HepG2 (cell line): Measurements from ENCODE around the gene NTN4. TPM values are rescaled to one million over a fixed set of nuclear protein-coding genes. Genes with fewer than 3 reads are reported as not detected.

Experiments used
- ARID3A ChIP-seq: IDR thresholded peaks from 2 replicates; pipeline ENCODE4 v1.6.1; 2012; ENCODE audit warnings: low read depth, low read length, improper control_type of control experiment
- MLX ChIP-seq: IDR thresholded peaks from 2 replicates; pipeline ENCODE4 v1.6.1; 2016
- NFE2L2 ChIP-seq: fragments of 150-350 bp; IDR thresholded peaks from 2 replicates; pipeline ENCODE4 v1.6.1; 2014; ENCODE audit warnings: low read length
- SAP130 ChIP-seq: IDR thresholded peaks from 2 replicates; pipeline ENCODE4 v1.6.1; 2016; ENCODE audit warnings: low read depth
- TBX2 ChIP-seq: sonication (generic); formaldehyde crosslinking; IDR thresholded peaks from 2 replicates; pipeline ENCODE4 v1.5.0; 2020; ENCODE audit warnings: missing genetic modification reagents, mild to moderate bottlenecking, borderline replicate concordance
- ZBTB26 ChIP-seq: IDR thresholded peaks from 2 replicates; pipeline ENCODE4 v1.6.1; 2016; ENCODE audit warnings: missing compliant biosample characterization, missing genetic modification reagents, borderline replicate concordance
- ZNF263 ChIP-seq: sonication (generic); formaldehyde crosslinking; IDR thresholded peaks from 2 replicates; pipeline ENCODE4 v1.4.0; 2020; ENCODE audit warnings: missing genetic modification reagents
- ZNF460 ChIP-seq: sonication (generic); formaldehyde crosslinking; IDR thresholded peaks from 2 replicates; pipeline ENCODE4 v1.5.1; 2020; ENCODE audit warnings: missing genetic modification reagents, mild to moderate bottlenecking, borderline replicate concordance
- ZNF576 ChIP-seq: sonication (generic); formaldehyde crosslinking; IDR thresholded peaks from 2 replicates; pipeline ENCODE4 v1.4.0; 2020; ENCODE audit warnings: mild to moderate bottlenecking, missing genetic modification reagents
- ZXDC ChIP-seq: sonication (generic); formaldehyde crosslinking; IDR thresholded peaks from 2 replicates; pipeline ENCODE4 v1.5.0; 2020; ENCODE audit warnings: mild to moderate bottlenecking, missing genetic modification reagents
- polyA plus RNA-seq, 8 experiments: library from polyadenylated mRNA; depleted of rRNA in 3 of 8; stranded (reverse) in 7 of 8; unstranded in 1 of 8; fragments of >200 nt; fragmentation: Illumina TruSeq in 4 of 8; extraction: Trizol in 4 of 8; gene quantifications; 2 replicates each; pipeline versions ENCODE4 v1.2.1 to v1.2.3, GENCODE V29; 2011 to 2016; ENCODE audit warnings: low read depth in 4 of 8, missing spikeins in 1 of 8, mixed read lengths in 1 of 8; ENCODE audit not compliant: insufficient read depth in 1 of 8
- total RNA-seq, 5 experiments: library from RNA; depleted of rRNA; stranded (reverse); fragments of >200 nt; fragmentation: Illumina TruSeq; extraction: Trizol; gene quantifications; 2 replicates each; pipeline ENCODE4 v1.2.3, GENCODE V29; 2016; ENCODE audit warnings: low read depth in 1 of 5

NTN4 gene
- total and polyA plus RNA-seq, 2 of the 13 experiments (the other 11 are each of a cell fraction or from before 2014, with no cell fraction given): 7.8 to 11.5 TPM

- no peak for TF ChIP-seq ARID3A
- no peak for TF ChIP-seq ZNF263 (CRISPR knock-in tag)
- TF ChIP-seq NFE2L2: no peak
- TF ChIP-seq ZBTB26 (CRISPR knock-in tag): no peak
- no peak for TF ChIP-seq MLX (CRISPR knock-in tag)
- TF ChIP-seq SAP130 (CRISPR knock-in tag): no peak
- TF ChIP-seq ZNF460 (CRISPR knock-in tag): no peak
- no peak for TF ChIP-seq ZNF576
- TF ChIP-seq TBX2 (CRISPR knock-in tag): no peak
- no peak for TF ChIP-seq ZXDC
Observed at GRCh38 chr12:95626854-95627253, 163.7 kb downstream of the NTN4 start (continued).
